Thyroid gland (tissue), 4 donors: ENCODE results near the gene STN1.

Source experiments
- POLR2A ChIP-seq, 2 donors: fragments of 450-650 bp; IDR thresholded peaks; one replicate each; pipeline ENCODE4 v1.6.1; 2017; ENCODE audit warnings: antibody characterized with exemption in 2 of 2, mild to moderate bottlenecking in 2 of 2, moderate library complexity in 1 of 2
- TF ChIP-seq, protein P1 (sequence below), 6 experiments: fragments of 200-600 bp in 3 of 6; fragments of 450-650 bp in 3 of 6; sonication (generic) in 3 of 6; IDR thresholded peaks; one replicate each; pipeline ENCODE4 v1.5.1; 2016 to 2019; ENCODE audit warnings: antibody characterized with exemption in 6 of 6, mild to moderate bottlenecking in 2 of 6, inconsistent platforms in 1 of 6, moderate library complexity in 1 of 6

DNA sequence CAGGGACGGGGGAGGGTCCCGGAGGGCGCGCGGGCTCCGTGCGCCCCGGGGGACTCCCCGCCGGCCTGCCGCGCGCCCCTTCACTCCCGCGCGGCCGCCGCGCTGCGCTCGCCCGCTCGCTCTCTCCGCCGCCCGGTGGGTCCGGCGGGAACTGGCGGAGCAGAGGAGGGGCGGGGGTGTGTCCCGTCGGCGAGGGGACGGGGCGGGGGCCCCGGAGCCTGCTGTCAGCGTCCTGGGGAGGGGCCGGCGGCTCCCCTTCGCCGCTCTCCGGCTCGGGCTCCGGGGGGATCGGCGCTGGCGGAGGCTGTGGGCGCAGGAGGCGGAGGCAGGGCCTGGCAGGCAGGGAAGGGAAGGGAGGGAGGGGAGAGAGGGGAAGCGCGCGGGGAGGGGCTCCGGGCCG, 62.6 kb downstream of the STN1 start, which contains the start of gene SH3PXD2A:
- TF ChIP-seq POLR2A (IDR thresholded peaks at IDR 0.05) = peak in 1 of 2 donors; percentile 16
- TF ChIP-seq, protein P1, sequence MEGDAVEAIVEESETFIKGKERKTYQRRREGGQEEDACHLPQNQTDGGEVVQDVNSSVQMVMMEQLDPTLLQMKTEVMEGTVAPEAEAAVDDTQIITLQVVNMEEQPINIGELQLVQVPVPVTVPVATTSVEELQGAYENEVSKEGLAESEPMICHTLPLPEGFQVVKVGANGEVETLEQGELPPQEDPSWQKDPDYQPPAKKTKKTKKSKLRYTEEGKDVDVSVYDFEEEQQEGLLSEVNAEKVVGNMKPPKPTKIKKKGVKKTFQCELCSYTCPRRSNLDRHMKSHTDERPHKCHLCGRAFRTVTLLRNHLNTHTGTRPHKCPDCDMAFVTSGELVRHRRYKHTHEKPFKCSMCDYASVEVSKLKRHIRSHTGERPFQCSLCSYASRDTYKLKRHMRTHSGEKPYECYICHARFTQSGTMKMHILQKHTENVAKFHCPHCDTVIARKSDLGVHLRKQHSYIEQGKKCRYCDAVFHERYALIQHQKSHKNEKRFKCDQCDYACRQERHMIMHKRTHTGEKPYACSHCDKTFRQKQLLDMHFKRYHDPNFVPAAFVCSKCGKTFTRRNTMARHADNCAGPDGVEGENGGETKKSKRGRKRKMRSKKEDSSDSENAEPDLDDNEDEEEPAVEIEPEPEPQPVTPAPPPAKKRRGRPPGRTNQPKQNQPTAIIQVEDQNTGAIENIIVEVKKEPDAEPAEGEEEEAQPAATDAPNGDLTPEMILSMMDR (IDR thresholded peaks at IDR 0.05) = peak in 3 of 6 experiments; percentile 14 to 36 (median 16)
